OCI-LY3 (cell line): ENCODE data around the gene UBAP2L.

ENCODE experiments used
- H2AFZ ChIP-seq: fragments of 200-600, 300-600 bp; shearing (Covaris generic); 2 replicates; pipeline ENCODE4 v1.6.0; 2014; ENCODE audit warnings: antibody characterized with exemption, low read depth, low read length
- H3K27ac ChIP-seq: fragments of 200-600, 300-600 bp; sonication (generic); 2 replicates; pipeline ENCODE4 v1.5.1; 2014; ENCODE audit warnings: mild to moderate bottlenecking, low read length, moderate library complexity, mixed read lengths
- H3K27me3 ChIP-seq: fragments of 200-600, 300-600 bp; sonication (generic); 2 replicates; pipeline ENCODE4 v1.6.1; 2014; ENCODE audit warnings: low read depth, low read length, mixed read lengths
- H3K36me3 ChIP-seq: fragments of 200-600, 300-600 bp; sonication (generic); replicated peaks from 2 replicates; pipeline ENCODE3; 2014; ENCODE audit warnings: low read depth, low read length, mixed read lengths
- H3K4me1 ChIP-seq: fragments of 300-600, 200-600 bp; sonication (generic); 2 replicates; pipeline ENCODE4 v1.6.1; 2014; ENCODE audit warnings: low read length, mixed read lengths
- H3K4me2 ChIP-seq: fragments of 200-600, 300-600 bp; sonication (generic); 2 replicates; pipeline ENCODE4 v1.6.1; 2014; ENCODE audit warnings: low read length, mixed read lengths
- H3K4me3 ChIP-seq: fragments of 300-600, 200-600 bp; sonication (generic); 2 replicates; pipeline ENCODE4 v1.5.1; 2014; ENCODE audit warnings: antibody characterized with exemption, mild to moderate bottlenecking, low read length, moderate library complexity
- H3K79me2 ChIP-seq: fragments of 300-600, 200-600 bp; shearing (Covaris generic); 2 replicates; pipeline ENCODE4 v1.6.1; 2014; ENCODE audit warnings: mild to moderate bottlenecking, low read length, mixed read lengths
- H3K9ac ChIP-seq: fragments of 300-600, 200-600 bp; shearing (Covaris generic); 2 replicates; pipeline ENCODE4 v1.6.0; 2014; ENCODE audit warnings: mild to moderate bottlenecking, low read length, moderate library complexity
- H3K9me3 ChIP-seq: fragments of 200-600, 300-600 bp; shearing (Covaris generic); 2 replicates; pipeline ENCODE4 v1.6.1; 2014; ENCODE audit warnings: low read length, mixed read lengths; ENCODE audit not compliant: insufficient read depth
- H4K20me1 ChIP-seq: fragments of 200-600, 300-600 bp; sonication (generic); 2 replicates; pipeline ENCODE4 v1.6.1; 2016; ENCODE audit warnings: low read length, mixed read lengths; ENCODE audit not compliant: insufficient read depth
- CTCF ChIP-seq: fragments of 200-600, 300-600 bp; sonication (generic); IDR thresholded peaks from 2 replicates; pipeline ENCODE4 v1.5.1; 2014; ENCODE audit warnings: antibody characterized with exemption, low read length, low read depth
- EZH2phosphoT487 ChIP-seq: fragments of 200-600 bp; shearing (Covaris generic); IDR thresholded peaks from 2 replicates; pipeline ENCODE4 v1.6.1; 2018; ENCODE audit warnings: antibody characterized with exemption, mixed run types, low read depth

The UBAP2L gene

GRCh38 chr1:154236855-154237254 is 16.1 kb downstream of the UBAP2L start:
- H3K27ac ChIP-seq, result no peak overlapping the region
- peaks cover 84% of the 10 kb centered on the region for H3K79me2 ChIP-seq
- H4K20me1 ChIP-seq, result peaks cover 44% of the 10 kb centered on the region
- H3K27me3 ChIP-seq, result no peaks in the 10 kb centered on the region
- H3K9me3 ChIP-seq, result no peaks in the 10 kb centered on the region
- H3K4me3 ChIP-seq, result no peak overlapping the region
- no peak overlapping the region for H3K4me2 ChIP-seq
- no peak for TF ChIP-seq CTCF
- TF ChIP-seq EZH2phosphoT487, result no peak
- H3K36me3 ChIP-seq, result peaks cover 80% of the 10 kb centered on the region
- no peak overlapping the region for H3K9ac ChIP-seq
- H2AFZ ChIP-seq, result no peak overlapping the region
- H3K4me1 ChIP-seq, result no peaks in the 10 kb centered on the region

GRCh38 chr1:154237435-154237834 is 16.7 kb downstream of the UBAP2L start:
- Histone ChIP-seq H3K27me3 (no peaks in the 10 kb centered on the region), H3K9ac (no peak overlapping the region), H3K4me2 (no peak overlapping the region), H3K4me3 (no peak overlapping the region), H2AFZ (no peak overlapping the region), H3K4me1 (no peaks in the 10 kb centered on the region), H3K36me3 (peaks cover 81% of the 10 kb centered on the region), H3K9me3 (no peaks in the 10 kb centered on the region), H4K20me1 (peaks cover 45% of the 10 kb centered on the region), H3K79me2 (peaks cover 81% of the 10 kb centered on the region), H3K27ac (no peak overlapping the region)
- TF ChIP-seq EZH2phosphoT487, result no peak
- TF ChIP-seq CTCF, result no peak

- no peak overlapping the region for H3K4me3 ChIP-seq
- H3K9ac ChIP-seq, result no peak overlapping the region
Measured at GRCh38 chr1:154237880-154238506, 17.2 kb downstream of the UBAP2L start.

DNA sequence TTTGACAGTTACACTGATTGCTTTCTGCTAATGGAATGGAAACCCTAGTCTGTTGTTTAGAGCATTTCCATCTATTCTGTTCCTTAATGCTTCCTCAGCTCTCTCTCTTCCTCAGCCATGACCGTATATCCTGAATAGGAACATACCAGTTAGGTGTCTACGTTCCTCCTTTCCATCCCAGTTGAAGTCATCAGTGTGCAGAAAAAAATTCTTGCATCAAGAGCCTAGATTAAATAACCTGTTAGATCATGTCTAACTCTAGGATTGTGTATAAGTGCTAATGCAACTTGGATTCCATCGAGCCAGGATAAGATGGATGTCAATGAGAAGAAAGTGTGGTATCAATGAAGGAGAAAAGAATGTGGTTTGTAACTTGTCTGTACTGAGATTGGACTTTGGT is 18.7 kb downstream of the UBAP2L start:
- Histone ChIP-seq H3K4me3 (no peak overlapping the region), H3K9me3 (no peaks in the 10 kb centered on the region), H3K27me3 (no peaks in the 10 kb centered on the region), H3K4me1 (no peaks in the 10 kb centered on the region), H3K36me3 (peaks cover 87% of the 10 kb centered on the region), H3K79me2 (peaks cover 64% of the 10 kb centered on the region), H4K20me1 (peaks cover 47% of the 10 kb centered on the region), H3K4me2 (no peak overlapping the region), H3K9ac (no peak overlapping the region), H3K27ac (no peak overlapping the region), H2AFZ (no peak overlapping the region)
- TF ChIP-seq CTCF (no peak), EZH2phosphoT487 (no peak)

More at GRCh38 chr1:154237880-154238506, 17.2 kb downstream of the UBAP2L start:
- peaks cover 47% of the 10 kb centered on the region for H4K20me1 ChIP-seq
- no peaks in the 10 kb centered on the region for H3K9me3 ChIP-seq
- no peak overlapping the region for H3K4me2 ChIP-seq
- H2AFZ ChIP-seq, result no peak overlapping the region
- no peaks in the 10 kb centered on the region for H3K27me3 ChIP-seq
- TF ChIP-seq EZH2phosphoT487 (no peak), CTCF (no peak)
- H3K79me2 ChIP-seq, result peaks cover 76% of the 10 kb centered on the region
- H3K4me1 ChIP-seq, result no peaks in the 10 kb centered on the region
- H3K36me3 ChIP-seq, result peaks cover 82% of the 10 kb centered on the region
- no peak overlapping the region for H3K27ac ChIP-seq
